Ishikawa (cell line): ENCODE results near the gene LRIT1.

Experiments
- EP300 ChIP-seq: IDR thresholded peaks from 2 replicates; pipeline ENCODE4 v1.6.1; 2012; ENCODE audit warnings: borderline replicate concordance
- TAF1 ChIP-seq: IDR thresholded peaks from 2 replicates; pipeline ENCODE4 v1.6.1; 2012; ENCODE audit warnings: low read depth, mild to moderate bottlenecking
- TCF12 ChIP-seq: IDR thresholded peaks from 2 replicates; pipeline ENCODE4 v1.6.1; 2012; ENCODE audit warnings: low read depth
- TF ChIP-seq, protein P1 (sequence below): IDR thresholded peaks from 2 replicates; pipeline ENCODE4 v1.6.1; 2012

DNA sequence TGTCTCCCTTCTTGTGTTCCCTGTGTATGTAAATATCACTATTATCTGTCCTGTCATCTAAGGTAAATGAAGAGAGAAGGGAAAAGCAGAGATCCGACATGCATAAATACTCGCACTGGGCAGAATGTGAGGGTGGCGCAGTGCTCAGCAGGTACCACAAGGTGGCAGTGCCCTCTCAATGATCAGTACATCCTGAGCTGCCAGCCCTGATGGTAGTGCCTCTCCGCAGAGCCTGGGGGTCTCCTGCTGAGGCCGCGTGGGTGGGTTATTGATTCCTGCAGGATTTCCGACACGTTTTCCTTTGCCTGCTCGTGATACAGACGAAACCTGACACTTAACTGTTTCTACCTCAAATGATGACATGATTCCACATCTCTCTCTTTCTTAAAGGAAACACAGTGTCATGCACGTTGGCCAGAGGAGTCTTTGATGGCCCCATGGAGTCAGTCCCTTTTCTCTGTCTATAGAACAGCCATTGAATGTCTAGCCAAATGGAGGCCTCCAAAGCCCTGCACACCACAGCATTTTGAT, 23.3 kb upstream of the LRIT1 start:
- TF ChIP-seq TAF1 (no peak), EP300 (no peak), TCF12 (no peak)
- TF ChIP-seq, protein P1, sequence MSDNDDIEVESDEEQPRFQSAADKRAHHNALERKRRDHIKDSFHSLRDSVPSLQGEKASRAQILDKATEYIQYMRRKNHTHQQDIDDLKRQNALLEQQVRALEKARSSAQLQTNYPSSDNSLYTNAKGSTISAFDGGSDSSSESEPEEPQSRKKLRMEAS: no peak
